GM12873 (cell line): ENCODE measurements around the gene ARX.

Experiments
- CTCF ChIP-seq: IDR thresholded peaks from 2 replicates; pipeline ENCODE4 v1.5.1; 2012; ENCODE audit warnings: low read depth, mild to moderate bottlenecking, moderate library complexity, low read length, control low read depth; ENCODE audit not compliant: insufficient read depth; ENCODE audit errors: missing control alignments

ARX gene

GRCh38 chrX:25016938-25017598 lies 1.3 kb upstream of the ARX start:
- TF ChIP-seq CTCF: no peak

GRCh38 chrX:25016361-25016671 lies 551 bp upstream of the ARX start:
- no peak for TF ChIP-seq CTCF

- TF ChIP-seq CTCF: no peak
Observed at GRCh38 chrX:25014366-25014838, 1.4 kb downstream of the ARX start.

- TF ChIP-seq CTCF: no peak
Observed at GRCh38 chrX:25013632-25014365, 2.0 kb downstream of the ARX start.

- no peak for TF ChIP-seq CTCF
Observed at GRCh38 chrX:25012793-25013631, 2.8 kb downstream of the ARX start.

- no peak for TF ChIP-seq CTCF
Observed at GRCh38 chrX:25012433-25012735, 3.4 kb downstream of the ARX start.
